Fibroblast of mammary gland (primary cell): ENCODE results near the gene LDLRAD2.

Source experiments
- DNase-seq: peaks from one replicate; pipeline ENCODE4 v3.0.0-alpha.2; 2010; ENCODE audit warnings: low read depth
- H3K4me3 ChIP-seq: 2 replicates; pipeline ENCODE4 v1.5.1; 2011; ENCODE audit warnings: low read depth, mild to moderate bottlenecking, low read length, moderate library complexity; ENCODE audit not compliant: control insufficient read depth
- TF ChIP-seq, protein P1 (sequence below): conservative IDR thresholded peaks from 2 replicates; pipeline ENCODE4 v1.5.1; 2011; ENCODE audit warnings: low read depth, low read length, inconsistent platforms; ENCODE audit not compliant: control insufficient read depth, insufficient read depth

Gene LDLRAD2

GRCh38 chr1:21841852-21842466 is 29.9 kb downstream of the LDLRAD2 start:
- no peak for DNase-seq
- H3K4me3 ChIP-seq, result no peak overlapping the region
- TF ChIP-seq, protein P1, sequence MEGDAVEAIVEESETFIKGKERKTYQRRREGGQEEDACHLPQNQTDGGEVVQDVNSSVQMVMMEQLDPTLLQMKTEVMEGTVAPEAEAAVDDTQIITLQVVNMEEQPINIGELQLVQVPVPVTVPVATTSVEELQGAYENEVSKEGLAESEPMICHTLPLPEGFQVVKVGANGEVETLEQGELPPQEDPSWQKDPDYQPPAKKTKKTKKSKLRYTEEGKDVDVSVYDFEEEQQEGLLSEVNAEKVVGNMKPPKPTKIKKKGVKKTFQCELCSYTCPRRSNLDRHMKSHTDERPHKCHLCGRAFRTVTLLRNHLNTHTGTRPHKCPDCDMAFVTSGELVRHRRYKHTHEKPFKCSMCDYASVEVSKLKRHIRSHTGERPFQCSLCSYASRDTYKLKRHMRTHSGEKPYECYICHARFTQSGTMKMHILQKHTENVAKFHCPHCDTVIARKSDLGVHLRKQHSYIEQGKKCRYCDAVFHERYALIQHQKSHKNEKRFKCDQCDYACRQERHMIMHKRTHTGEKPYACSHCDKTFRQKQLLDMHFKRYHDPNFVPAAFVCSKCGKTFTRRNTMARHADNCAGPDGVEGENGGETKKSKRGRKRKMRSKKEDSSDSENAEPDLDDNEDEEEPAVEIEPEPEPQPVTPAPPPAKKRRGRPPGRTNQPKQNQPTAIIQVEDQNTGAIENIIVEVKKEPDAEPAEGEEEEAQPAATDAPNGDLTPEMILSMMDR, result no peak

DNA sequence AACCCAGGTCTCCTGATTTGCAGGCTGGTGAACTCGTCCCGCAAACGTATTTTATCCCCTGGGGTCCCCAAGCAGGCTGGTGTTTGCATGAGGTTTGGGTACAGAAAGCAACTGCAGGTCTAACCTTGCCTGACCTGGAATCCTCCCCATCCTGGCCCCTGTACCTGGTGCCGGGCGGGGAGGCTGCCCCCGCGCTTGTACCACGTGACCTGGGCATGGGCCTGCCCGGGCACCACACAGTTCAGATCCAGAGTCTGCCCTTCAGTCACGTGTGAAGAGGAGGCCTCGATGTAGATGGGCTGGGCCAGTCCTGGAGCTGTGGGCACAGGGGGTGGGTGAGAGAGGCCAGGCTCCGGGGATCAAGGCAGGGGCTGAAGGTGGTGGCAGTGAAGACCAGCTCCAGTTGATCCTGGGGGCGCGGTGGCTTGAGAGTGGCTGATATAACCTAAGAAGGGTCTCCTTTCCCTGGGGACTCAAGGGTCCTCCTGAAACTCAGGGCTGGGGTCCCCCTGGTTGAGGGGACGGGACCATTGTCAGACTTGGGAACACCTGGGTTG is 30.6 kb downstream of the LDLRAD2 start:
- no peak for DNase-seq
- TF ChIP-seq, protein P1, result no peak
- H3K4me3 ChIP-seq, result no peak overlapping the region

DNA sequence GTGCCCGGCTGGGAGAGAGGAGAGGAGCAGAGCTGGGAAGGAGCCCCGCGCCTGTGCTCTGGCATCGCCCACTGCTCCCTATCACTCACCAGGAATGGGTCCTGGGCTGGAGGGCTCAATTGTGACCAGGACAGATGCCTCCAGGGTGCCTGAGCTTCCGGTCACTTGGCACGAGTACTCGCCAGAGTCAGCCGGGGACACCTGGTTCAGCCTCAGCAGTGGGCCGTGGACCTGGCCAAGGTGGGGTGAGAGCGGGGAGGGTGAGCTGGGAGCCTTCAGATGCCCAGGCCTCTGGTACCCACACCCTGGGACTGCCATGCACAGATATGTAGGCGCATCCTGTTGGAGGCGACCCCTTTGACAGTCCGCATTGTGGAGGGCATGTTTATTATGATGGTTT is 31.1 kb downstream of the LDLRAD2 start:
- DNase-seq, result no peak
- TF ChIP-seq, protein P1, result no peak
- H3K4me3 ChIP-seq, result no peak overlapping the region

DNA sequence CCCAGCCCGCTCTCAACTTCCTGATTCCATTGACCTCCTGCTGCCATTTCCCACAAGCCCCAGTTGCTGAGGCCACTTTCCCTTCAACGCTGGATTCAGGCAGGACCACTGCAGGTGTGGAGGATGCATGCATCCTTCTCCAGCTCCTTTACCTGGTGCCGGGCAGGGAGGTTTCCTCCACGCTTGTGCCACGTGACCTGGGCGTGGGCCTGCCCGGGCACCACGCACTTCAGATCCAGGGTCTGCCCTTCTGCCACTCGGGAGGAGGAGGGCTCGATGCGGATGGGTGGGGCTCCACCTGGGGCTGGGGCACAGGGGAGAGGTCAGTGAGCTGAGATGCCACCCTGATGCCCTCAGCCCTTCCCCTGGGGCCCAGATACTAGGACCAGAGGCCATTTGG is 31.9 kb downstream of the LDLRAD2 start:
- no peak overlapping the region for H3K4me3 ChIP-seq
- DNase-seq, result no peak

DNA sequence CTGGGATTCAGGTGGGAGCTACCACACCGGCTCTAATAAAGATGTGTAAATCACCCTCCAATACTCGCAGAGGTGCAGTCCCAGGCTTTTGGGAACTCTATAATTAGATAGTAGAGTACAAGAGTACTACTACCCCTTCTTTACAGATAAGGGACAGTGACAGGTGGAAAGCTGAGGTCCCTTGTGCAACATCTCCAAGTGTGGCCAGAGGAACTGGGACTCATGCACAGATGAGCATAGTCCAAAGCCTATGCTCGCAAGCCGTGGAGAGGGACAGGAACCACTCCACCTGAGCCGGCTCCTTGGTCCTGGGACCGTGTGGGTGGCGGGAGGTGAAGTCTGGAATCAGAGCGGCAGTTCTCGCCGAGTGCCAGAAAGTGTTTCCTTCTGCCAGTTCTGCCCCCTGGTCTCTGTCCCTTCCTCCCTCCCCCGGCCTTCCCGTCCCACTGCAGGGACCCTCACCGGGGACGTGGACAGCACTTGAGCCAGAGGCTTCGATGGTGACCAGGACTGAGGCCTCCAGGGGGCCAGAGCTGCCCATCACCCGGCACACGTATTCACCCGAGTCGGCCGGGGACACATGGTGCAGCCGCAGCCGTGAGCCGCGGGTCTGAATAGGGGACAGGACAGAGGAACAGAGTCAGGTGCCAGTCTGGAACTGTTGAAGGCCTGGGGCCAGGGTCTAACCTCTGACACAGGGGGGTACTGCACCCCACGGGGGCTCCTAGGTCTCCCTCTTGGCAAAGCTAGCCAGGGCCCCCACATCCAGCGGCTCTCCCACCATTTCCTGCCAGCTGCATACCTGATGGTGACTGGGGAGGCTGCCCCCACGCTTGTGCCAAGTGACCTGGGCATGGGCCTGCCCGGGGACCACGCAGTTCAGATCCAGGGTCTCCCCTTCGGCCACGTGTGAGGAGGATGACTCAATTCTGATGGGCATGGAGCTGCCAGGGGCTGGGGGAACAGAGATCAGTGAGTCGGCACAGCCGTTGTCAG is 33.9 kb downstream of the LDLRAD2 start:
- no peak overlapping the region for H3K4me3 ChIP-seq
- DNase-seq, result no peak

More for the DNA sequence above, 31.9 kb downstream of the LDLRAD2 start:
- TF ChIP-seq, protein P1, result no peak

More for the DNA sequence above, 33.9 kb downstream of the LDLRAD2 start:
- TF ChIP-seq, protein P1, result no peak
